Effector CD4-positive, alpha-beta T cell (primary cell): ENCODE data around the gene NRG3.
"Not testable (repeated sequence)": the region's sequence is repeated elsewhere in the genome, so short reads cannot be mapped to it uniquely, and the experiment has no call there.

ENCODE experiments used
- DNase-seq: peaks from one replicate; pipeline ENCODE4 v3.0.0-alpha.2; 2020

Gene NRG3

DNA sequence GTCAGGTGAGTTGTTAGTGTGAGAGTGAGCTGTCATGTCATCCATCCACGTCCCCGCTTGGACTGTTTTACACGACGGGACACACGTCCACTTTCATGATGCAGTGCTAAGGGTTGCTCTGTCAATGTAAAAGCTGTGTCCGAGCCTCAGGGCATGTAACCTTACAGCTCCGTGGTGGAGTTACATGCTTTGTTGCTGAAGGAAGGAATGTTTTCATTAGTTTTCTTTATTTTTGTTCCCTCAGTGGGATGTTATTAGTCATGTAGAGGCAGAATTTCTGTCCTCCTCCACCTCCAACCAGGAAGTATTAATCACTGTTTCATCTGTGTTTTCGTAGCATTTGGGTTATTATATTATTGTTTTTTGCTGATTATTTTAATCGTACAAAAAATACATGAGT lies 88.6 kb downstream of the NRG3 start:
- no peak for DNase-seq

- DNase-seq, result no peak
These were observed 92.7 kb downstream of the NRG3 start for GRCh38 chr10:81967716-81968115.

- DNase-seq, result no peak
These were observed 94.1 kb downstream of the NRG3 start for GRCh38 chr10:81969136-81969535.

GRCh38 chr10:81978238-81978637 lies 103.2 kb downstream of the NRG3 start:
- DNase-seq, result no peak

DNA sequence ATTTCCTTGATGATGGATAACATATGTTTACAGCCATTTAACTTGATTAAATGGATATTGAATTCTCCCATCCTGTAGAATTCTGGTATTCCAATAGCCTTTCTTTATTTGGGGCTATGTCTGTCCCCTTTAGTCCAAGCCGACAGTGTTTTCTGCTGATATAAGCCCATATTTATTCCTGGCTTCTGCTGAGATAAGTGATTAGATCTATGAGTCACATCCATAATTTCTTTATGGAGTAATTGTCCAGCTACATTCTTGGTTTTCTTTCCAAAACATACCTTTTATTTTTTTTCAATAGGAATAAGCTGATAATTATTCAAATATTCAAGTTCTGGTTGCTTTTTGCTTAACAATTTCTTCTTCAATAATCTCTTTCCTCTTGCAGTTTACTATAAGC lies 106.7 kb downstream of the NRG3 start:
- DNase-seq, result no peak

GRCh38 chr10:81984428-81984827 lies 109.4 kb downstream of the NRG3 start:
- no peak for DNase-seq

- no peak for DNase-seq
These were observed 120.3 kb downstream of the NRG3 start for GRCh38 chr10:81995254-81995653.

GRCh38 chr10:81996927-81997326 lies 121.9 kb downstream of the NRG3 start:
- DNase-seq, result no peak

- no peak for DNase-seq
These were observed 146.0 kb downstream of the NRG3 start for GRCh38 chr10:82020999-82021398.

GRCh38 chr10:82027711-82028110 lies 152.7 kb downstream of the NRG3 start:
- no peak for DNase-seq

GRCh38 chr10:82037076-82037475 lies 162.1 kb downstream of the NRG3 start:
- DNase-seq, result no peak

GRCh38 chr10:82038587-82038986 lies 163.6 kb downstream of the NRG3 start:
- DNase-seq, result no peak

GRCh38 chr10:82040336-82040735 lies 165.3 kb downstream of the NRG3 start:
- no peak for DNase-seq

DNA sequence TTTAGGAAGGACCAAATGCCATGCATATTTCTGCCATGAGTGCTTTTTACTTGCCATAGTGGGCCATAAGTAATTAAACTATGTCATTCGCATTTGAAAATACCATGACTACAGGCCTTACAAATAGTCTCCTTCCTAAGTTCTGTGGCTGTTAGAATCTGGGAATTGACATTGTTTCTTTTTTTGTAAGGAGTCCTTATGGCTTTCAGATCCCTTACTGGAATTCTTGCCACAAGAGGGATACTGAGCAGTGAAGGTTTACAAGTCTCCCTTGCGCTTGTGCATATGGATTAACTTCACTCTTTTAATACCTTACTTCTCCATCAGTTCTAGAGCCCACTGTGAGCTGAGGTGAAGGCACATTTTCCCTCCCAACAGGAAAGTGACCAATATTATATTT lies 166.0 kb downstream of the NRG3 start:
- no peak for DNase-seq

- no peak for DNase-seq
These were observed 181.4 kb downstream of the NRG3 start for GRCh38 chr10:82056391-82056790.

DNA sequence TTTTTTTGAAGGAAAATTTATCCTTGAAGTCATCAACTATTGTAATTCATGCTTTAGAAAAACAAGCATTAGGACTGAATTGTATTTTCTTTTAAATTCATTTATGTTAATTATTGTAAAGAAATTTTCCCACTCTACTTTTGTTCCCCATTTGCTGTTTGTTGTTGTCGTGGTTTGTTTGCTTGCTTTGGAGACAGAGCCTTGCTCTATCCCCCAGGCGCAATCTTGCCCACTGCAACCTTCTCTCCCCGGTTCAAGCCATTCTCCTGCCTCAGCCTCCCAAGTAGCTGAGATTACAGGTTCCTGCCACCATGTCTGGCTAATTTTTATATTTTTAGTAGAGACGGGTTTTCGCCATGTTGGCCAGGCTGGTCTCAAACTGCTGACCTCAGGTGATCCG lies 192.2 kb downstream of the NRG3 start:
- not testable (repeated sequence) for DNase-seq

- DNase-seq, result no peak
These were observed 193.5 kb downstream of the NRG3 start for GRCh38 chr10:82068501-82068900.

- DNase-seq, result no peak
These were observed 196.2 kb downstream of the NRG3 start for GRCh38 chr10:82071231-82071630.

DNA sequence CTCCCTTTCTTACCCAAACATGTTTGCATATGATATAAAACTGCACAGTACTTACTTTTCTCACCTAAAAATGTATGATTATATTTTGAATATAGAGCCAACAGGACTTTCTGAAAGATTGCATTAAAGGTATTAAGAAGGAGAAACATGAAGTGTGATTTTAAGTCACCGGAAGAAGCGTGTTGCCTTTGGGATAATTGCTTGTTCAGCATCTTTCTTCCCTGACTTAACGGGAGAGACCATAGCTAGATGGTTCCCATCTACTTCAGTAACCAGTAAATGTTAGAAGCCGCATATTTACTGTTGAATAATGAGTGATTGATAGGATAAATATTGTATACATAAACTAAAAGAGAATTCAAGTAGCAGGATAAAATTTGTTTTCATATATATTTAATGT lies 197.1 kb downstream of the NRG3 start:
- DNase-seq, result no peak

DNA sequence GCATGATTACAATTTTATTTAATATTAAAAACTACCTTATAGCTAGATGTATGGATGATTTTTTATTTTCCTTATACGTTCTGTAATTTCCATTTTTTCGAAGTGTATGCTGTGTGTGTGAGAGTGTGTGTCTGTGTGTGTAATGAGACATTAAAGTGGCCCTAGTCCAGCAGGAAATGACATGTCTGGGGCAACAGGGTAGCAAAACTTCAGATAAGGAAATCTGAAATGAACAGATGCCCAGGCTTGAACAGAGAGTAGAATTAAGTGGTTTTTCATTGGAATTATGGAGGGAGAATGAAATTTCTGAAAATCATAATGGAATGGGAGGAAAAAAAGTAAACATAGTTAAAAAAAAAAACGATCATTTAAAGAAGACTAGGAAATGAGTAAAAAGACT lies 200.6 kb downstream of the NRG3 start:
- DNase-seq, result no peak

- no peak for DNase-seq
These were observed 209.5 kb downstream of the NRG3 start for GRCh38 chr10:82084496-82084895.

- no peak for DNase-seq
These were observed 209.9 kb downstream of the NRG3 start for GRCh38 chr10:82084904-82085303.

GRCh38 chr10:82089327-82089726 lies 214.3 kb downstream of the NRG3 start:
- no peak for DNase-seq

DNA sequence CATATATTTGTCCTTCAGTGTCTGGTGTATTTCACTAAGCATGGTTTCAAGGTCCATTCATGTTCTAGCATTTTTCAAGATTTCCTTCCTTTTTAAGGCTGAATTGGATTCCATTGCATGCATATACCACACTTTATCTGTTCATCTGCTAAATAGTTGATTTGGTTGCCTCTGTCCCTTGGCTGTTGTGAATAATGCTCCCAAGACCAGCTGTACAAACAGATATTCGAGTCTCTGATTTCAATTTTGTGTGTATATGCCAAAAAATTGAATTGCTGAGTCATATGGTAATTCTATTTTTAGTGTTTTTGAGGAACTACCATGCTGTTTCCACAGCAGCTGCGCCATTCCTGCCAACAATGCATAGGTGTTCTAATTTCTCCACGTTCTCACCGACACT lies 216.4 kb downstream of the NRG3 start:
- no peak for DNase-seq

DNA sequence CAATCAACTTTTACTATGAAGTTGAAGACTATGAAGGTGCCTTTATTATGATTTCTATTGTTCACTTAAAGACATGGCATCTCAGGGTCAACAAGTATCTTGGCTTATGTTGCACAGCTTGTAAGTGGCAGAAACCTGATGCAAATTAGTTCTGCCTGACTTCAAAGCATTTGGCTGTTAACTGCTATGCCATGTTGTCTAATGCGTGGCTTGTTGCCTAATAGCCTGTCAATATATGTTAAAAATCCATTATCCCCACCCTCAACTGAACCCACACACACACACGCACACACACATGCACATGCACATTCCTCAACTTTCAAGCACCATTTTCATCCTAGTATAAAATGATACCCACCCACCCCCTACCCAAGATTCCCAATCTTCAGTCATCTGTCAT lies 217.1 kb downstream of the NRG3 start:
- no peak for DNase-seq

DNA sequence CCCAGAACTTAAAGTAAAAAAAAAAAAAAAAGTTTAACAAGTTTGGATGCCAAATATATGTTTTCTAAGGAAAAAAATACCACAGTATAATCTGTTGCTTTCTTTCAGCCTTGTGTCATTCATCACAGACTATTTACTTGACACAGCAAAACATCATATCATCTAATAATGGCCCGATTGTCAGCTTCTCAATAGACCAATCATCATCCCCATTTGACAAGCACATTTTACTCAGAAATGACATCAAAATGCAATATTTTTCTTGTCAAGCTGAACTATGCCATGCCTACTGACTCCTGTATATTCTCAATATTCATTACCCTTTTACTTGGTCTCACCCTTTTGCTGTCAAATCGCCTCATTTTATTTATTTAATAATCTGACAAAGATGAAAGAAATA lies 249.7 kb downstream of the NRG3 start:
- DNase-seq, result no peak
